Iris pigment epithelial cell (primary cell): ENCODE results near the gene EIF5.
A peak's percentile ranks its signal among the peaks of the same experiment; 100 is the strongest.

ENCODE experiments used
- DNase-seq: peaks from one replicate; pipeline ENCODE4 v3.0.0-alpha.2; 2011; ENCODE audit warnings: low read depth

Gene EIF5

GRCh38 chr14:103372017-103372416, 38.0 kb downstream of the EIF5 start:
- DNase-seq = no peak

DNA sequence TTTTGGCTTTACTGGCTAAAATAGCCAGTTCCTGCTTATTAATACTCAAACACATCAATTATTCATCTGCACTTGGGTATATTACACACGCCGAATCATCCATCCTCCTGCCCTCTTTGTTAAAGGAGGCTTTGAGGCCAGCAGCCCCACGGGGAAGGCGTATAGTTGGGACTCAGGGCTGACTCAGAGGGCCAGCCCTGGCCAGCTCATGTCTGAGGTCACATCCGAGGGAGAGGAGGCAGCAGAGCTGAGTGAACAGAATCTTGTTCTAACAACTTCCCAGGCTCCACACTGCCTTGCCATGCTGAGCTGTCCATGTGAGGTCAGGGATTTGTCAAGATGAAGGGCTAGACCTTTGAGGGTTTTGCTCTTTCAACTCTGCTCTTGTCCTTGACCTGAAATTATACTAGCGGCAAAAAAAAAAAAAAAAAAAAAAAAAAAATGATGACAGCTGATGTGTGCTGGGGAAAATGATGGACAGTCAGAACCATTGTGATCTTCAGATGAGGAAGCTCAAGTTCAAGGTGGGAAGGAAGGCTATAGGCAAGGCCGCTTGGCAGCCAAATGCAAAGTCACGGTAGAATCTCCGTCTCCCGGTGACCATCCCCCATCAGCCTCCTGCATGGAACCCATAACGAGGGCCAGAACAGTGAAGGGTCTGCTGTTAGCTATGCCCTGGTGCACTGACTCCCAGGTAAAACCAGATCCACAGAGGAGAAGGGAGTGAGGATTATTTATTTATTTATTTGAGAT, 38.7 kb downstream of the EIF5 start:
- DNase-seq = peak; percentile 94

GRCh38 chr14:103374121-103374520, 40.1 kb downstream of the EIF5 start:
- no peak for DNase-seq

DNA sequence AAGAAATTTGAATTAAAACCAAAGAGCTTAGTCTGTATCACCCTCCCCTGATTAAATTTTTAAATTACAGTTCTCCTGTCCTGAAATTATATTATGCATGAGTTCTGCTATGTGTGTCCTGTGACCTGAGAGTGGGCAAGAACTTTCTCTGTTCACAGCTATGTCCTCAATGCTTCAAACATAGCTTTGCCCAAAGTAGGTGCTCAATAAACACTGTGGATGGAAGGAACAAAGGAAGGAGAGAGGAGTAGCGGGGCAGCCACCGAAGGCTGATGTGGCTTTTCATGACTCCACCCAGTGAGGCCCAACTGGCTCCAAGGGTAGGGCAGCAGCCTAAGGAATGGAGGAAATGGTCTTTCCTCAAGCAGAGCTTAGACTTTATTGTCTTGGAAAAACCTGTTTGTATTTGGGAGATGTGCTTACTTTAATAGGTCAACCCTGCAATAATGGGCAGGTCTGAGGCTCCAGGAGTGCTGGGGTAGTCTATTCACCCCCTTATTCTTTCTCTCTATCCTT, 43.5 kb downstream of the EIF5 start:
- DNase-seq = no peak

DNA sequence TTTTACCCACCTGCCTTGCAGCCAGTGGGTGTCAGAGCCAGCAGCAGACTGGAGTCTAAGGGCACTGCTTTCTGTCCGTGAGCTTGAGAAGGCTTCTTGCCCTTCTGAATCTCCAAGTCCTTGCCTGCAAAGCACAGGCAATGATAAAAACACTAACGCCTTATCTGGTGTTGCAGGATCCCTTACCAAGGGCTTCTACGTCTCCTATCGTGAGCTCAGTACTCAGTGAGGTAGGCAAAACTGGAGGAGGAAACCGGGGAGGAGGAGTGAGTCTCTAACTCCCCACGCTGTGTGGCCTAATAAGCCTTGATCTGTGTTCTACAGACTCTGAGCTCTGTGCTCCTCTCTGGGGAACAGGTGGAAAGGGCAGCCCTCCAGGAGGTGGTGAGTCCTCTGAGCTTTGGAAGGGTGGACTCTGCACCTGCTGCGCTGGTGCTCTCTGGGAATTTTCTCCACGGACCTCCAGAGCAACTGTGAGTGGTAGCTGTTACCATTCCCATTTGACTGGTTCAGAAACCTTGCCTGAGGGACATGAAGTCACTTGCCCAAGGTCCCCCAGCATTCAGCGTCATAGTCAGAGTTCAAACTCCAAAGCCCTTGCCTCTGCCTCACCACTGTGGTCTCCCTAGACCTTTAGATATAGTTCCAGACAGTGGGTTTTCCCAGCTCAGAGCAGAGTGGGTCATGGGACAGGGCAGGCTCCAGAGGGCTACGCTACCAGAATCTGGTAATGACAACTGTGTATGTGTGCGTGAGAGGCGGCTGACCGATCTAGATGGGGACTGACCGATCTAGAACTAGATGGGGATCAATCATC, 44.2 kb downstream of the EIF5 start:
- DNase-seq = no peak

DNA sequence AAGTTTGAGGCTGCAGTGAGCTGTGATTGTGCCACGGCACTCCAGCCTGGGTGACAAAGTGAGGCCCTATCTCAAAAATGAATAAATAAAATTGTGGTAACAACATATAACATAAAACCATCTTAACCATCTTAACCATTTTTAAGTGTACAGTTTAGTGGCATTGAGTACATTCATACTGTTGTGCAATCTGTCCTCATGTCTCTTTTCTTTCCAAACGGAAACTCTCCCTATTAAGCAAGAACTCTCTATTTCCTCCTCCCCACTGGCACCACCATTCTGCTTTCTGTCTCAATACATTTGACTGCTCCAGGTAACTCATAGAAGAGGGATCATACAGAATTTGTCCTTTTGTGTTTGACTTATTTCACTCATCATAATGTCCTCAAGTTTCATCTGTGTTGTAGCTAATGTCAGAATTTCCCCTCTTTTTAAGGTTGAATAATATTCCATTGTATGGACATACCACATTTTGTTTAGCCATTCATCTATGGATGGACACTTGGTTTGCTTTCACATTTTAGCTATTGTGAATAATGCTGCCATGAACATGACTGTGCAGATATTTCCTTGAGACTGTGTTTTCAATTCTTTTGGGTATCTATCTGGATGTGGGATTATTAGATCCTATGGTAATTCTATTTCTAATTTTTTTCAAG, 46.8 kb downstream of the EIF5 start:
- no peak for DNase-seq

- DNase-seq = peak; percentile 86
Observed at GRCh38 chr14:103382376-103382775, 48.3 kb downstream of the EIF5 start.

DNA sequence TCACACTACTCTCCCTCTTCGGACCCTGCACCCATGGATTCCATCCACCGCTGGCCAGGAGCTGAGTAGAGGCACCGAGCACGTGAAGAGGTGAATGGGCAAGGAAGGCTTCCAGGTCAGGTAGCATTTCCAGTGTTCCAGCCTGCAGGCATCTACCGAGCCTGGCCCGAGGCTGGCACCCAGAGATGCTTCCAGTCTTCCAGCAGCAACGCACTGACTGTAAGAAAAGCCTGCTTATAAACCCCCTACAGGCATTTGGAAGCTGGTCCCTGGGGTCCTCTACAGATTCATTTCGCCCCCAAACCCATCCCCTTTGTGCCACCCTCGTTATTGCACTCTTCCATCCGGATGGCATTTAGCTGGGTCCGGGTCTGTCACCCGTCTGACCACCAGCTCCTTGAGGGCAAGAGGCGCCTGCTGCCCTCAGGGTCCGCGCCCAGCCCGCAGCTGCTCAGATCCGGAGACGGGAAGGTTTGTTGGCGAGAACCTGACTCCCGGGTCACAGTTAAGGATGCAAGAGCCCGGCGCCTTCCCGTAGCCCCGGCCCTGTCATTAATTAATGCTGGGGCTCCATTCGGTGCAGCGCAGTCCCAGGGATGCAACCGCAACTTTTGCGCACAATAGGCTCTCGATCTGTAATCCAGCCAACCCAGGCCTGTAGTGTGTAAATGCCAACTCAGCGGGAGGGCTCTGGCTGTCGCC, 50.6 kb downstream of the EIF5 start:
- no peak for DNase-seq

- DNase-seq = peak; percentile 98
Observed at GRCh38 chr14:103385152-103385928, 51.3 kb downstream of the EIF5 start, which contains the start of gene MARK3. MARK3 (plus strand) TSS chr14:103385415; CDS start chr14:103386030, 615 bp downstream.

DNA sequence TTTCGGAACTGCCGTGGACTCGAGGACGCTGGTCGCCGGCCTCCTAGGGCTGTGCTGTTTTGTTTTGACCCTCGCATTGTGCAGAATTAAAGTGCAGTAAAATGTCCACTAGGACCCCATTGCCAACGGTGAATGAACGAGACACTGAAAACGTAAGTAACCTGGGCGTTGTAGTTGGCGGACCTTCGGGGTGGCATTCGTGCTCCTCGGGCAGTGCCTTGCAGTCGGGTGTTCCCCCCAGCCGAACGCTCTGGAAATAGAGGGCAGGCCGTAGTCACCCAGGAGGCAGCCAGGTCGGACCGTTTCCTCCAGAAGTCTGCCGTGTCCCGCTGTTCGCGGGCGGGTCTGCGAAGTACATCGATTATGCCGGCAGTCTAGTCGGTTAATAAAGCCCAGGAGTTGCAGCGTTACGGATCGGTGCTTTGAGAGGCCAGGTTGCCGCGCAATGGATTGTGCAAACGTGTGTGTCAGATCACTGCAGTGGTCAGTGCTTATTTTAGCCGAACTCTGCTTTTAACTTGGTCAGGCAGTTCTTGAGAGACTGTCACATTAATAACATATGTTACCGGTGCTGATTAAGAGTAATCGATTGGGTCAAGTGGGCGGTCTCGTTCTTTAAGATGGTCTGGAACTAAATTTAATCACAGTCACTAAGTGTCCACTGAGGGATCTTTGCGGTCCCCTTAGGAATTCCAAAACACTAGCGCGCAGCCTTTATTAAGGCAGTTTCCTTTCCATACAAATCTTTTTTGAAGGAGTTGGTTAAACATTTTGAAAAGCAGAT, 52.1 kb downstream of the EIF5 start:
- peak; percentile 55 for DNase-seq

DNA sequence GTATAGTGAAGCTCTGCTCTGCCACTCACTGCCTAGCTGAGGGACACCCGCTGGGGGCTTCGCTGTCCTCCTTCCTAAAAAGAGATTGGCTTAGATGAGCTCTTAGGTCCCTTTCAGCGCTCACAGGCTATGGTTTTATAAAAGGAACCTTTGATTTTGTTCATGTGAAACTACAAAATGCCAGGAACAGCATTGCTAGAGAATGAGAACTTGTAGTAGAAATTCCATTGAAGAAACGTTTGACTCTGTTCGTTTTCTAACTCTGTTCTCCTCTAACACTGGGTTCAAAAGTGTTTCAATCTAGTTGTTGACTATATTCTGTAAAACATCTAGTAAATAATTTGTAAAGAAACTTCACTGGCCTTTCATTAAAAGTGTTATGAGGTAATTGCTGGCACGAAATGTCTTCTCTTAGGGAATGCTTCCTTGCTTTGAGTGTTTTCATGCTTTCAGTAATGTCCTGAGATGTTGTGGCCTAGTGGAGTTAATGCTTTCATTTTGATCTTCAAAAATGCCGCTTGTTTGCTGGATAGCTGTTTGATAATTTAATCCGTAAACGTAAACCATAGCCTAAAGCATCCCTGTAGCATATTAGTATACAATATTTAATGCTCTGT, 52.8 kb downstream of the EIF5 start:
- no peak for DNase-seq

DNA sequence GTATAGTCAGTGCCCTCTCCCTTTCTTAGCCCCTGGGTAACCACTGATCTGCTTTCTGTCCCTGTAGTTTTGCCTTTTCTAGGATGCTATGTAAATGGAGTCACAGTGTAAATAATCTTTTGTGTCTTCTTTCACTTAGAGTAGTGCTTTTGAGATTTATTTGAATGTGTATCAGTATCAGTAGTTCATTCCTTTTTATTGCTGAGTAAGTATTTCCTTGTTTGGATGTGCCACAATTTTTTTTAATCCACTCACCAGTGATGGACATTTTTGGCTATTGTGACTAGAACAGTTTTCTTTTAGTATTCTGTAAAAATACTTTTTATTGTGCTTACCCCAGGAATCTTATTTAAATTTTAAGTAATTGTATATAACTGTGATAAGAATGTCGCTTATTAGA, 54.6 kb downstream of the EIF5 start:
- no peak for DNase-seq

- no peak for DNase-seq
Observed at GRCh38 chr14:103390605-103391004, 56.6 kb downstream of the EIF5 start.

DNA sequence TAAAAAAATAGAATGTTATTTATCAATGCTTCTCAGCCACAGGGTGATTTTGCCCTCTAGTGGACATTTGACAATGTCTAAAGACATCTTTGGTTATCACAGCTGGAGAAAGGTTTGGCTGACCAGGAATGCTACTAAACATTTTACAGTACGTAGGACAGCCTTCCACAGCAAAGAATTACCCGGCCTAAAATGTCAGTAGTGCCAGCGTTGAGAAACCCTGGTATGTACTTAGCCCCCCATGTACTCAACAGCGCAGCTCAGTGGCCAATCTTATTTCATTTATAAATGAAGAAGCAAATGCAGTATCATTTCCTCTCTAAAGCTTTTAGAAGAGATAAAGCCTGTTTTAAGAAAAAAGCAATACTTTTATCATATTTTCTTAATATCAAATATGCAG, 57.0 kb downstream of the EIF5 start:
- peak; percentile 72 for DNase-seq

DNA sequence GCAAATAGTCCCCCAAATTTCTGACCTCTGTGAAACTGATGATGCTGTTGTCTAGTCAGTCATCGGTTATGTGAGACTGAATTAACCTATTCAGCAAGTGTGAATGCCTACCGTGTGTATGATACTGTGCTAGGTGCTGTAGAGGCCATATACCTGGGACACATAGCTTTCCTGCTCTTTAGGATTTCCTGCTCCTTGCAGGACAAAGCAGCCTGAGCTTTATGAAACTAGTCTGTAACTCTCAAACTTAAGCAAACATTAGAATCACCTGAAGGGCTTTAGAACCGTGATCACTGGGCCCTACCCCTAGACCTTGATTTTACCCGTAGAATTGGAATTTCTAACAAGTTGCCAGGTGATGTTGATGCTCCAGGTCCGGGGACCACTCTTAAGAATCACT, 58.1 kb downstream of the EIF5 start:
- no peak for DNase-seq

GRCh38 chr14:103392572-103392971, 58.5 kb downstream of the EIF5 start:
- DNase-seq = no peak

DNA sequence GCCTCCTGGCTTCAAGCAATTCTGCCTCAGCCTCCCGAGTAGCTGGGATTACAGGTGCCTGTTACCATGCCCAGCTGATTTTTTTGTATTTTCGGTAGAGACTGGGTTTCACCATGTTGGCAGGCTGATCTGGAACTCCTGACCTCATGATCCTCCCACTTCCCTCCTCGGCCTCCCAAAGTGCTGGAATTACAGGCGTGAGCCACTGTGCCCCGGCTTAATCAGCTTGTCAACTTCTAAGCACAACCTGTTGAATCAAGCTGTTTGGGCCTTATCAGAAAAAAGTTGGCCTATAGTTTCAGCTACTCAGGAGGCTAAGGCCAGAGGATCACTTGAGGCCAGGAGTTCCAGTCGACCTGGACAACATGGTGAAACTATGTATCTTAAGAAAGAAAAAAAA, 59.0 kb downstream of the EIF5 start:
- DNase-seq = no peak

- no peak for DNase-seq
Observed at GRCh38 chr14:103393676-103394626, 59.9 kb downstream of the EIF5 start.
